GM23338 (cell line): ENCODE measurements around the gene GALNT1. TPM values are rescaled to one million over a fixed set of nuclear protein-coding genes. Genes with fewer than 3 reads are reported as not detected.

Experiments used
- ATAC-seq: fragments of 200-7000 bp; cut with Tn5 transposase; 3 replicates; pipeline ENCODE4 v1.9.1; 2020
- DNase-seq: peaks from one replicate; pipeline ENCODE4 v3.0.0-alpha.2; 2015; ENCODE audit warnings: low spot score
- H2AFZ ChIP-seq: fragments of 200-600 bp; sonication (generic); 2 replicates; pipeline ENCODE4 v1.8.0; 2016; ENCODE audit warnings: antibody characterized with exemption, mild to moderate bottlenecking, moderate library complexity
- H3F3A ChIP-seq: fragments of 200-600 bp; sonication (generic); replicated peaks from 2 replicates; pipeline ENCODE4 v1.8.0; 2017; ENCODE audit warnings: antibody characterized with exemption, mixed run types, low read depth
- H3K27ac ChIP-seq: fragments of 200-600 bp; sonication (generic); 2 replicates; pipeline ENCODE4 v1.6.1; 2016; ENCODE audit warnings: low read depth
- H3K27me3 ChIP-seq: fragments of 200-600 bp; sonication (generic); 2 replicates; pipeline ENCODE4 v1.8.0; 2016; ENCODE audit warnings: mild to moderate bottlenecking, mixed run types, moderate library complexity; ENCODE audit not compliant: insufficient read depth
- H3K36me3 ChIP-seq: fragments of 200-600 bp; sonication (generic); 2 replicates; pipeline ENCODE4 v1.8.0; 2016; ENCODE audit warnings: mild to moderate bottlenecking; ENCODE audit not compliant: insufficient read depth
- H3K4me1 ChIP-seq: fragments of 200-600 bp; sonication (generic); 2 replicates; pipeline ENCODE4 v1.8.0; 2016; ENCODE audit warnings: mild to moderate bottlenecking, moderate library complexity; ENCODE audit not compliant: insufficient read depth
- H3K4me2 ChIP-seq: fragments of 200-600 bp; sonication (generic); 2 replicates; pipeline ENCODE4 v1.7.1; 2017; ENCODE audit warnings: mixed run types
- H3K4me3 ChIP-seq: fragments of 200-600 bp; sonication (generic); 2 replicates; pipeline ENCODE4 v1.6.1; 2016; ENCODE audit warnings: mixed run types
- H3K79me2 ChIP-seq: fragments of 200-600 bp; sonication (generic); replicated peaks from 2 replicates; pipeline ENCODE4 v1.8.0; 2017; ENCODE audit warnings: mild to moderate bottlenecking; ENCODE audit not compliant: insufficient read depth
- H3K9me2 ChIP-seq: fragments of 200-600 bp; sonication (generic); 2 replicates; pipeline ENCODE4 v1.8.0; 2017; ENCODE audit not compliant: insufficient read depth
- H4K20me1 ChIP-seq: fragments of 200-600 bp; sonication (generic); replicated peaks from 2 replicates; pipeline ENCODE4 v1.8.0; 2017; ENCODE audit warnings: mild to moderate bottlenecking; ENCODE audit not compliant: insufficient read depth
- H3K27ac Mint-ChIP-seq: 2 replicates; pipeline ENCODE4 v1.8.0; 2020; ENCODE audit warnings: inconsistent platforms, mild to moderate bottlenecking, moderate library complexity, mixed read lengths
- H3K27me3 Mint-ChIP-seq: 3 replicates; pipeline ENCODE4 v1.8.0; 2022; ENCODE audit warnings: low read depth, mild to moderate bottlenecking, moderate library complexity, mixed read lengths, inconsistent platforms; ENCODE audit not compliant: insufficient read depth, poor library complexity
- H3K36me3 Mint-ChIP-seq: 3 replicates; pipeline ENCODE4 v1.8.0; 2021; ENCODE audit warnings: low read depth, mild to moderate bottlenecking, inconsistent platforms, moderate library complexity, mixed read lengths
- H3K4me1 Mint-ChIP-seq: 3 replicates; pipeline ENCODE4 v1.8.0; 2020; ENCODE audit warnings: mild to moderate bottlenecking, inconsistent platforms, mixed read lengths
- H3K4me3 Mint-ChIP-seq: 3 replicates; pipeline ENCODE4 v1.8.0; 2021; ENCODE audit warnings: moderate library complexity, mild to moderate bottlenecking, inconsistent platforms, mixed read lengths
- H3K9me3 Mint-ChIP-seq: 3 replicates; pipeline ENCODE4 v1.8.0; 2020; ENCODE audit warnings: moderate library complexity, mild to moderate bottlenecking, inconsistent platforms, mixed read lengths
- CREB1 ChIP-seq: fragments of 250-450 bp; sonication (Bioruptor Pico); IDR thresholded peaks from 2 replicates; pipeline ENCODE4 v1.5.0; 2020; ENCODE audit warnings: low read depth, mild to moderate bottlenecking, moderate library complexity
- EZH2 ChIP-seq: fragments of 200-600 bp; sonication (generic); IDR thresholded peaks from one replicate; pipeline ENCODE4 v1.8.0; 2017; ENCODE audit warnings: antibody characterized with exemption, mild to moderate bottlenecking, low read depth; ENCODE audit not compliant: unreplicated experiment
- EZH2phosphoT487 ChIP-seq: fragments of 200-600 bp; sonication (generic); IDR thresholded peaks from one replicate; pipeline ENCODE4 v1.8.1; 2018; ENCODE audit warnings: antibody characterized with exemption; ENCODE audit not compliant: unreplicated experiment
- JUNB ChIP-seq: IDR thresholded peaks from one replicate; pipeline ENCODE4 v1.6.1; 2016; ENCODE audit warnings: antibody characterized with exemption; ENCODE audit not compliant: unreplicated experiment
- NANOG ChIP-seq: IDR thresholded peaks from 2 replicates; pipeline ENCODE4 v1.6.1; 2016; ENCODE audit warnings: antibody characterized with exemption, borderline replicate concordance
- POLR2AphosphoS5 ChIP-seq: IDR thresholded peaks from 2 replicates; pipeline ENCODE4 v1.6.1; 2016; ENCODE audit warnings: antibody characterized with exemption, low read depth
- STAT1 ChIP-seq: IDR thresholded peaks from one replicate; pipeline ENCODE4 v1.6.1; 2016; ENCODE audit warnings: antibody characterized with exemption; ENCODE audit not compliant: unreplicated experiment
- ZNF114 ChIP-seq: fragments of 250-450 bp; sonication (Bioruptor Pico); IDR thresholded peaks from 2 replicates; pipeline ENCODE4 v1.5.0; 2020; ENCODE audit warnings: mild to moderate bottlenecking, moderate library complexity
- ZNF331 ChIP-seq: fragments of 250-450 bp; sonication (Bioruptor Pico); IDR thresholded peaks from 2 replicates; pipeline ENCODE4 v1.5.0; 2020; ENCODE audit warnings: low read depth, mild to moderate bottlenecking, moderate library complexity
- polyA plus RNA-seq: library from polyadenylated mRNA; unstranded; fragments of >200 nt; fragmentation: Nextera tagmentation; extraction: Ambion mirVana; gene quantifications from 2 replicates; pipeline ENCODE4 v1.2.1, GENCODE V29; 2016
- total RNA-seq: library from RNA; depleted of rRNA; stranded (reverse); fragments of >200 nt; shearing (Covaris generic); gene quantifications from 2 replicates; pipeline ENCODE4 v1.2.3, GENCODE V29; 2014
- TF ChIP-seq, protein P1 (sequence below): fragments of 250-450 bp; sonication (Bioruptor Pico); IDR thresholded peaks from 2 replicates; pipeline ENCODE4 v1.5.0; 2020; ENCODE audit warnings: mild to moderate bottlenecking, moderate library complexity
- TF ChIP-seq, protein P2 (sequence below): IDR thresholded peaks from 2 replicates; pipeline ENCODE4 v1.6.1; 2016; ENCODE audit warnings: antibody characterized with exemption
- TF ChIP-seq, protein P3 (sequence below): IDR thresholded peaks from one replicate; pipeline ENCODE4 v1.6.1; 2018; ENCODE audit warnings: antibody characterized with exemption; ENCODE audit not compliant: unreplicated experiment
- TF ChIP-seq, protein P4 (sequence below), 2 experiments: fragments of 200-600 bp in 1 of 2; sonication (generic) in 1 of 2; conservative IDR thresholded peaks; 2 replicates each; pipeline versions ENCODE4 v1.5.1 to v1.6.1; 2016 to 2017; ENCODE audit warnings: antibody characterized with exemption in 2 of 2, low read depth in 2 of 2, mild to moderate bottlenecking in 2 of 2, moderate library complexity in 1 of 2

The GALNT1 gene
- total and polyA plus RNA-seq, 2 experiments from 2014 or later = 37.4 to 60.8 TPM

DNA sequence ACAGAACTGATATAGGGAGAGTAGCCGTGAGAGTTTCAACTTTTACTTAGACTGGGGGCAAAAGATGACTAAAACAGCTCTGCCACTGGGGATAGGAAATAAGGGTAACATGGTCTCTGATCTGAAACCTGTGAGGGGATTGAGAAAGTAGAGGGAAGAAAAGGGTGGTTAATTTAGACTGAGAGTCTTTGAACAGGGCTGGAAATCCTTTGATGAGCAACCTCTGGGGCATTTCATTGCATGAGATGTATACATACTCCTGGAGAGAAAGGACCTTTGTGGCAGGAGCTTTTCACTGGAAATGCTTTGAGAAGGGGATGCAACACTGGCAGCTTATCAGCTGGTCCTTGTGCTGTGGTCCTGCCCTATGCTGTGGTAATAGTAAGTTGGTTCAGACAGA, 9.4 kb downstream of the GALNT1 start:
- peaks cover 20% of the 10 kb centered on the region for H3K4me1 Mint-ChIP-seq
- H3F3A ChIP-seq = no peaks in the 10 kb centered on the region
- H4K20me1 ChIP-seq = no peaks in the 10 kb centered on the region
- H3K27me3 Mint-ChIP-seq = peaks cover 2% of the 10 kb centered on the region
- H3K4me1 ChIP-seq = peaks cover 30% of the 10 kb centered on the region
- H3K27ac ChIP-seq = no peak overlapping the region
- H3K27me3 ChIP-seq = no peaks in the 10 kb centered on the region
- peaks cover 19% of the 10 kb centered on the region for H3K9me3 Mint-ChIP-seq
- H3K27ac Mint-ChIP-seq = no peak overlapping the region
- no peak overlapping the region for H3K4me3 Mint-ChIP-seq
- no peaks in the 10 kb centered on the region for H3K36me3 ChIP-seq
- no peak overlapping the region for H3K4me2 ChIP-seq
- 0 out of 2 replicates have a peak, but pooled peaks cover 6% of the 10 kb centered on the region for H3K9me2 ChIP-seq
- H2AFZ ChIP-seq = no peak overlapping the region
- peaks cover 24% of the 10 kb centered on the region; the same call in 2 of the 3 replicates for H3K36me3 Mint-ChIP-seq
- H3K4me3 ChIP-seq = no peak overlapping the region
- TF ChIP-seq EZH2 = no peak
- TF ChIP-seq, protein P1, sequence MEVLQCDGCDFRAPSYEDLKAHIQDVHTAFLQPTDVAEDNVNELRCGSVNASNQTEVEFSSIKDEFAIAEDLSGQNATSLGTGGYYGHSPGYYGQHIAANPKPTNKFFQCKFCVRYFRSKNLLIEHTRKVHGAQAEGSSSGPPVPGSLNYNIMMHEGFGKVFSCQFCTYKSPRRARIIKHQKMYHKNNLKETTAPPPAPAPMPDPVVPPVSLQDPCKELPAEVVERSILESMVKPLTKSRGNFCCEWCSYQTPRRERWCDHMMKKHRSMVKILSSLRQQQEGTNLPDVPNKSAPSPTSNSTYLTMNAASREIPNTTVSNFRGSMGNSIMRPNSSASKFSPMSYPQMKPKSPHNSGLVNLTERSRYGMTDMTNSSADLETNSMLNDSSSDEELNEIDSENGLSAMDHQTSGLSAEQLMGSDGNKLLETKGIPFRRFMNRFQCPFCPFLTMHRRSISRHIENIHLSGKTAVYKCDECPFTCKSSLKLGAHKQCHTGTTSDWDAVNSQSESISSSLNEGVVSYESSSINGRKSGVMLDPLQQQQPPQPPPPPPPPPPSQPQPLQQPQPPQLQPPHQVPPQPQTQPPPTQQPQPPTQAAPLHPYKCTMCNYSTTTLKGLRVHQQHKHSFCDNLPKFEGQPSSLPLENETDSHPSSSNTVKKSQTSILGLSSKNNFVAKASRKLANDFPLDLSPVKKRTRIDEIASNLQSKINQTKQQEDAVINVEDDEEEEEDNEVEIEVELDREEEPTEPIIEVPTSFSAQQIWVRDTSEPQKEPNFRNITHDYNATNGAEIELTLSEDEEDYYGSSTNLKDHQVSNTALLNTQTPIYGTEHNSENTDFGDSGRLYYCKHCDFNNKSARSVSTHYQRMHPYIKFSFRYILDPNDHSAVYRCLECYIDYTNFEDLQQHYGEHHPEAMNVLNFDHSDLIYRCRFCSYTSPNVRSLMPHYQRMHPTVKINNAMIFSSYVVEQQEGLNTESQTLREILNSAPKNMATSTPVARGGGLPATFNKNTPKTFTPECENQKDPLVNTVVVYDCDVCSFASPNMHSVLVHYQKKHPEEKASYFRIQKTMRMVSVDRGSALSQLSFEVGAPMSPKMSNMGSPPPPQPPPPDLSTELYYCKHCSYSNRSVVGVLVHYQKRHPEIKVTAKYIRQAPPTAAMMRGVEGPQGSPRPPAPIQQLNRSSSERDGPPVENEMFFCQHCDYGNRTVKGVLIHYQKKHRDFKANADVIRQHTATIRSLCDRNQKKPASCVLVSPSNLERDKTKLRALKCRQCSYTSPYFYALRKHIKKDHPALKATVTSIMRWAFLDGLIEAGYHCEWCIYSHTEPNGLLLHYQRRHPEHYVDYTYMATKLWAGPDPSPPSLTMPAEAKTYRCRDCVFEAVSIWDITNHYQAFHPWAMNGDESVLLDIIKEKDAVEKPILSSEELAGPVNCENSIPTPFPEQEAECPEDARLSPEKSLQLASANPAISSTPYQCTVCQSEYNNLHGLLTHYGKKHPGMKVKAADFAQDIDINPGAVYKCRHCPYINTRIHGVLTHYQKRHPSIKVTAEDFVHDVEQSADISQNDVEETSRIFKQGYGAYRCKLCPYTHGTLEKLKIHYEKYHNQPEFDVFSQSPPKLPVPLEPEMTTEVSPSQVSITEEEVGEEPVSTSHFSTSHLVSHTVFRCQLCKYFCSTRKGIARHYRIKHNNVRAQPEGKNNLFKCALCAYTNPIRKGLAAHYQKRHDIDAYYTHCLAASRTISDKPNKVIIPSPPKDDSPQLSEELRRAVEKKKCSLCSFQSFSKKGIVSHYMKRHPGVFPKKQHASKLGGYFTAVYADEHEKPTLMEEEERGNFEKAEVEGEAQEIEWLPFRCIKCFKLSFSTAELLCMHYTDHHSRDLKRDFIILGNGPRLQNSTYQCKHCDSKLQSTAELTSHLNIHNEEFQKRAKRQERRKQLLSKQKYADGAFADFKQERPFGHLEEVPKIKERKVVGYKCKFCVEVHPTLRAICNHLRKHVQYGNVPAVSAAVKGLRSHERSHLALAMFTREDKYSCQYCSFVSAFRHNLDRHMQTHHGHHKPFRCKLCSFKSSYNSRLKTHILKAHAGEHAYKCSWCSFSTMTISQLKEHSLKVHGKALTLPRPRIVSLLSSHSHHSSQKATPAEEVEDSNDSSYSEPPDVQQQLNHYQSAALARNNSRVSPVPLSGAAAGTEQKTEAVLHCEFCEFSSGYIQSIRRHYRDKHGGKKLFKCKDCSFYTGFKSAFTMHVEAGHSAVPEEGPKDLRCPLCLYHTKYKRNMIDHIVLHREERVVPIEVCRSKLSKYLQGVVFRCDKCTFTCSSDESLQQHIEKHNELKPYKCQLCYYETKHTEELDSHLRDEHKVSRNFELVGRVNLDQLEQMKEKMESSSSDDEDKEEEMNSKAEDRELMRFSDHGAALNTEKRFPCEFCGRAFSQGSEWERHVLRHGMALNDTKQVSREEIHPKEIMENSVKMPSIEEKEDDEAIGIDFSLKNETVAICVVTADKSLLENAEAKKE (CRISPR knock-in tag) = no peak
- TF ChIP-seq, protein P2, sequence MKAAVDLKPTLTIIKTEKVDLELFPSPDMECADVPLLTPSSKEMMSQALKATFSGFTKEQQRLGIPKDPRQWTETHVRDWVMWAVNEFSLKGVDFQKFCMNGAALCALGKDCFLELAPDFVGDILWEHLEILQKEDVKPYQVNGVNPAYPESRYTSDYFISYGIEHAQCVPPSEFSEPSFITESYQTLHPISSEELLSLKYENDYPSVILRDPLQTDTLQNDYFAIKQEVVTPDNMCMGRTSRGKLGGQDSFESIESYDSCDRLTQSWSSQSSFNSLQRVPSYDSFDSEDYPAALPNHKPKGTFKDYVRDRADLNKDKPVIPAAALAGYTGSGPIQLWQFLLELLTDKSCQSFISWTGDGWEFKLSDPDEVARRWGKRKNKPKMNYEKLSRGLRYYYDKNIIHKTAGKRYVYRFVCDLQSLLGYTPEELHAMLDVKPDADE = no peak
- no peak for TF ChIP-seq NANOG
- no peak for TF ChIP-seq EZH2phosphoT487
- TF ChIP-seq, protein P3, sequence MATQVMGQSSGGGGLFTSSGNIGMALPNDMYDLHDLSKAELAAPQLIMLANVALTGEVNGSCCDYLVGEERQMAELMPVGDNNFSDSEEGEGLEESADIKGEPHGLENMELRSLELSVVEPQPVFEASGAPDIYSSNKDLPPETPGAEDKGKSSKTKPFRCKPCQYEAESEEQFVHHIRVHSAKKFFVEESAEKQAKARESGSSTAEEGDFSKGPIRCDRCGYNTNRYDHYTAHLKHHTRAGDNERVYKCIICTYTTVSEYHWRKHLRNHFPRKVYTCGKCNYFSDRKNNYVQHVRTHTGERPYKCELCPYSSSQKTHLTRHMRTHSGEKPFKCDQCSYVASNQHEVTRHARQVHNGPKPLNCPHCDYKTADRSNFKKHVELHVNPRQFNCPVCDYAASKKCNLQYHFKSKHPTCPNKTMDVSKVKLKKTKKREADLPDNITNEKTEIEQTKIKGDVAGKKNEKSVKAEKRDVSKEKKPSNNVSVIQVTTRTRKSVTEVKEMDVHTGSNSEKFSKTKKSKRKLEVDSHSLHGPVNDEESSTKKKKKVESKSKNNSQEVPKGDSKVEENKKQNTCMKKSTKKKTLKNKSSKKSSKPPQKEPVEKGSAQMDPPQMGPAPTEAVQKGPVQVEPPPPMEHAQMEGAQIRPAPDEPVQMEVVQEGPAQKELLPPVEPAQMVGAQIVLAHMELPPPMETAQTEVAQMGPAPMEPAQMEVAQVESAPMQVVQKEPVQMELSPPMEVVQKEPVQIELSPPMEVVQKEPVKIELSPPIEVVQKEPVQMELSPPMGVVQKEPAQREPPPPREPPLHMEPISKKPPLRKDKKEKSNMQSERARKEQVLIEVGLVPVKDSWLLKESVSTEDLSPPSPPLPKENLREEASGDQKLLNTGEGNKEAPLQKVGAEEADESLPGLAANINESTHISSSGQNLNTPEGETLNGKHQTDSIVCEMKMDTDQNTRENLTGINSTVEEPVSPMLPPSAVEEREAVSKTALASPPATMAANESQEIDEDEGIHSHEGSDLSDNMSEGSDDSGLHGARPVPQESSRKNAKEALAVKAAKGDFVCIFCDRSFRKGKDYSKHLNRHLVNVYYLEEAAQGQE = no peak
- TF ChIP-seq POLR2AphosphoS5 = no peak
- no peak for TF ChIP-seq ZNF114 (CRISPR knock-in tag)
- no peak for TF ChIP-seq JUNB
- TF ChIP-seq, protein P4, sequence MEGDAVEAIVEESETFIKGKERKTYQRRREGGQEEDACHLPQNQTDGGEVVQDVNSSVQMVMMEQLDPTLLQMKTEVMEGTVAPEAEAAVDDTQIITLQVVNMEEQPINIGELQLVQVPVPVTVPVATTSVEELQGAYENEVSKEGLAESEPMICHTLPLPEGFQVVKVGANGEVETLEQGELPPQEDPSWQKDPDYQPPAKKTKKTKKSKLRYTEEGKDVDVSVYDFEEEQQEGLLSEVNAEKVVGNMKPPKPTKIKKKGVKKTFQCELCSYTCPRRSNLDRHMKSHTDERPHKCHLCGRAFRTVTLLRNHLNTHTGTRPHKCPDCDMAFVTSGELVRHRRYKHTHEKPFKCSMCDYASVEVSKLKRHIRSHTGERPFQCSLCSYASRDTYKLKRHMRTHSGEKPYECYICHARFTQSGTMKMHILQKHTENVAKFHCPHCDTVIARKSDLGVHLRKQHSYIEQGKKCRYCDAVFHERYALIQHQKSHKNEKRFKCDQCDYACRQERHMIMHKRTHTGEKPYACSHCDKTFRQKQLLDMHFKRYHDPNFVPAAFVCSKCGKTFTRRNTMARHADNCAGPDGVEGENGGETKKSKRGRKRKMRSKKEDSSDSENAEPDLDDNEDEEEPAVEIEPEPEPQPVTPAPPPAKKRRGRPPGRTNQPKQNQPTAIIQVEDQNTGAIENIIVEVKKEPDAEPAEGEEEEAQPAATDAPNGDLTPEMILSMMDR (conservative IDR thresholded peaks at IDR 0.05; ENCODE audit: low read depth in 2 of 2) = no peak
- no peak for TF ChIP-seq STAT1
- TF ChIP-seq CREB1 (CRISPR knock-in tag) = no peak
- TF ChIP-seq ZNF331 (CRISPR knock-in tag) = no peak
- peaks cover 98% of the 10 kb centered on the region for H3K79me2 ChIP-seq
- DNase-seq (no peak), ATAC-seq (no peak)
